Upper lobe of right lung (tissue), 1 donor: ENCODE measurements around the gene TRAF1. TPM values are rescaled to one million over a fixed set of nuclear protein-coding genes. Genes with fewer than 3 reads are reported as not detected.

Source experiments
- ATAC-seq: fragments of 200-7000 bp; cut with Tn5 transposase; one replicate; pipeline ENCODE4 v1.9.1; 2020; ENCODE audit warnings: mild to moderate bottlenecking, moderate library complexity
- DNase-seq: peaks from one replicate; pipeline ENCODE4 v3.0.0-alpha.2; 2020
- H3K27ac ChIP-seq: fragments of 200-600 bp; one replicate; pipeline ENCODE4 v1.8.0; 2022
- H3K27me3 ChIP-seq: fragments of 200-600 bp; one replicate; pipeline ENCODE4 v1.8.0; 2022; ENCODE audit warnings: mild to moderate bottlenecking
- H3K36me3 ChIP-seq: fragments of 200-600 bp; one replicate; pipeline ENCODE4 v1.8.0; 2022
- H3K4me1 ChIP-seq: fragments of 200-600 bp; one replicate; pipeline ENCODE4 v1.8.0; 2022
- H3K4me3 ChIP-seq: fragments of 200-600 bp; one replicate; pipeline ENCODE4 v1.8.0; 2022; ENCODE audit warnings: mild to moderate bottlenecking
- H3K9me3 ChIP-seq: fragments of 200-600 bp; one replicate; pipeline ENCODE4 v1.8.0; 2022
- CTCF ChIP-seq: fragments of 200-600 bp; IDR thresholded peaks from one replicate; pipeline ENCODE4 v1.8.0; 2022; ENCODE audit warnings: antibody characterized with exemption
- intact Hi-C: fragments of 100-400 bp; cut with DNase I; formaldehyde crosslinking; loops from one replicate; pipeline ENCODE4 v1.11.0; 2022
- total RNA-seq: library from RNA; stranded (reverse); fragmentation: NEBNext Ultra II Directional; extraction: Animal tissue kit (Norgen Biotek cat#: 25700); gene quantifications from one replicate; pipeline ENCODE4 v1.2.1, GENCODE V29; 2021
- donor health status: DM: no; HTN: yes; CAD: no; lungs with severe emphysema.

Gene TRAF1
- total RNA-seq, 1 donor from 2014 or later, result 6.0 TPM

- Histone ChIP-seq H3K27me3 (no peaks in the 10 kb centered on the region), H3K4me1 (peaks cover 14% of the 10 kb centered on the region), H3K36me3 (no peaks in the 10 kb centered on the region), H3K9me3 (no peaks in the 10 kb centered on the region), H3K27ac (no peak overlapping the region), H3K4me3 (no peak overlapping the region)
- no peak for TF ChIP-seq CTCF
- peak; percentile 57 for ATAC-seq
- no peak for DNase-seq
- intact Hi-C loops, result no loop called here
Observed at GRCh38 chr9:120885958-120886357, 40.6 kb downstream of the TRAF1 start.

GRCh38 chr9:120885457-120885856 lies 41.1 kb downstream of the TRAF1 start:
- no peak overlapping the region for H3K27ac ChIP-seq
- H3K4me1 ChIP-seq, result peaks cover 11% of the 10 kb centered on the region
- H3K27me3 ChIP-seq, result no peaks in the 10 kb centered on the region
- no peak for ATAC-seq
- no peaks in the 10 kb centered on the region for H3K36me3 ChIP-seq
- no peaks in the 10 kb centered on the region for H3K9me3 ChIP-seq
- no peak for TF ChIP-seq CTCF
- intact Hi-C loops, result no loop called here
- H3K4me3 ChIP-seq, result no peak overlapping the region
- no peak for DNase-seq

GRCh38 chr9:120883608-120883996 lies 43.0 kb downstream of the TRAF1 start:
- no peak overlapping the region for H3K27ac ChIP-seq
- intact Hi-C loops, result no loop called here
- H3K4me3 ChIP-seq, result no peak overlapping the region
- no peak for DNase-seq
- no peak for TF ChIP-seq CTCF
- H3K27me3 ChIP-seq, result no peaks in the 10 kb centered on the region
- H3K9me3 ChIP-seq, result no peaks in the 10 kb centered on the region
- no peaks in the 10 kb centered on the region for H3K36me3 ChIP-seq
- peaks cover 11% of the 10 kb centered on the region for H3K4me1 ChIP-seq
- ATAC-seq, result no peak

GRCh38 chr9:120882935-120883607 lies 43.5 kb downstream of the TRAF1 start:
- Histone ChIP-seq H3K27me3 (no peaks in the 10 kb centered on the region), H3K27ac (no peak overlapping the region), H3K4me1 (peaks cover 11% of the 10 kb centered on the region), H3K4me3 (no peak overlapping the region), H3K36me3 (no peaks in the 10 kb centered on the region), H3K9me3 (no peaks in the 10 kb centered on the region)
- no peak for DNase-seq
- no peak for ATAC-seq
- no peak for TF ChIP-seq CTCF
- intact Hi-C loops, result no loop called here

- TF ChIP-seq CTCF, result no peak
- Histone ChIP-seq H3K4me3 (no peak overlapping the region), H3K9me3 (no peaks in the 10 kb centered on the region), H3K27me3 (no peaks in the 10 kb centered on the region), H3K36me3 (no peaks in the 10 kb centered on the region), H3K27ac (no peak overlapping the region), H3K4me1 (no peaks in the 10 kb centered on the region)
- DNase-seq (no peak), ATAC-seq (no peak)
- intact Hi-C loops, result loop anchor here (10.0 kb wide), 1 partner anchor 55 kb away; no protein-coding TSS in a partner anchor
Observed at GRCh38 chr9:120879446-120879845, 47.1 kb downstream of the TRAF1 start.
